Stomach (tissue), 4 donors: ENCODE results near the gene MT3.

ENCODE experiments used
- EP300 ChIP-seq: sonication (generic); formaldehyde crosslinking; IDR thresholded peaks from one replicate; pipeline ENCODE4 v1.6.1; 2017; ENCODE audit warnings: antibody characterized with exemption
- POLR2A ChIP-seq, 4 donors: fragments of 450-650 bp; IDR thresholded peaks; one replicate each; pipeline ENCODE4 v1.6.1; 2016; ENCODE audit warnings: antibody characterized with exemption in 4 of 4, control low read depth in 2 of 4, mild to moderate bottlenecking in 1 of 4, moderate library complexity in 1 of 4
- POLR2AphosphoS5 ChIP-seq, 3 donors: sonication (generic); formaldehyde crosslinking; IDR thresholded peaks; one replicate each; pipeline ENCODE4 v1.6.1; 2016; ENCODE audit warnings: antibody characterized with exemption in 3 of 3
- TF ChIP-seq, protein P1 (sequence below), 7 experiments: fragments of 450-650 bp in 4 of 7; fragments of 200-600 bp in 3 of 7; sonication (generic) in 3 of 7; IDR thresholded peaks; one replicate each; pipeline ENCODE4 v1.5.1; 2016 to 2019; ENCODE audit warnings: antibody characterized with exemption in 7 of 7, control low read depth in 2 of 7, mild to moderate bottlenecking in 1 of 7

DNA sequence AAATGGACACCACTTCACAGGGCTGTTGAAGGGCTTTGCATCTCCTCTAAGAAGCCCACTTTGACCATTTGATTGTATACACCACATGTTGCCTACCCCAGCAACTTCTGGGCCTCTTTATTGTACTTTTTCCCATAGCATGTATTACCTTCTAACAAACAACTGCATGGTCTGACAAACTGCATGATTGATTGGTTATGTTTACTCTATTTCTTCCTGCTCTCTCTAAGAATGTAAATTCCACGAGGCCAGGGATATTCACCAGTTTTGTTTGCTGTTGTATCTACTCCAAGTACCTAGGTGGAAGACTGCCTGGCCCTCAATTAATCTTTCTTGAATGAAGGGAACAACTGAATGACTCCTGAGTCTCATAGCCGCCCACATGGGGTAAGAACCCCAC is 47.3 kb upstream of the MT3 start:
- TF ChIP-seq, protein P1, sequence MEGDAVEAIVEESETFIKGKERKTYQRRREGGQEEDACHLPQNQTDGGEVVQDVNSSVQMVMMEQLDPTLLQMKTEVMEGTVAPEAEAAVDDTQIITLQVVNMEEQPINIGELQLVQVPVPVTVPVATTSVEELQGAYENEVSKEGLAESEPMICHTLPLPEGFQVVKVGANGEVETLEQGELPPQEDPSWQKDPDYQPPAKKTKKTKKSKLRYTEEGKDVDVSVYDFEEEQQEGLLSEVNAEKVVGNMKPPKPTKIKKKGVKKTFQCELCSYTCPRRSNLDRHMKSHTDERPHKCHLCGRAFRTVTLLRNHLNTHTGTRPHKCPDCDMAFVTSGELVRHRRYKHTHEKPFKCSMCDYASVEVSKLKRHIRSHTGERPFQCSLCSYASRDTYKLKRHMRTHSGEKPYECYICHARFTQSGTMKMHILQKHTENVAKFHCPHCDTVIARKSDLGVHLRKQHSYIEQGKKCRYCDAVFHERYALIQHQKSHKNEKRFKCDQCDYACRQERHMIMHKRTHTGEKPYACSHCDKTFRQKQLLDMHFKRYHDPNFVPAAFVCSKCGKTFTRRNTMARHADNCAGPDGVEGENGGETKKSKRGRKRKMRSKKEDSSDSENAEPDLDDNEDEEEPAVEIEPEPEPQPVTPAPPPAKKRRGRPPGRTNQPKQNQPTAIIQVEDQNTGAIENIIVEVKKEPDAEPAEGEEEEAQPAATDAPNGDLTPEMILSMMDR (IDR thresholded peaks at IDR 0.05): no peak
- TF ChIP-seq POLR2A (IDR thresholded peaks at IDR 0.05) (no peak), EP300 (no peak), POLR2AphosphoS5 (IDR thresholded peaks at IDR 0.05) (no peak)
